SW 1271 (cell line): Measurements from ENCODE around the gene USP8.

Experiments
- DNase-seq, 2 experiments: peaks; one replicate each; lab custom pipeline; 2025; lab: John Stamatoyannopoulos, UW

Gene USP8

DNA sequence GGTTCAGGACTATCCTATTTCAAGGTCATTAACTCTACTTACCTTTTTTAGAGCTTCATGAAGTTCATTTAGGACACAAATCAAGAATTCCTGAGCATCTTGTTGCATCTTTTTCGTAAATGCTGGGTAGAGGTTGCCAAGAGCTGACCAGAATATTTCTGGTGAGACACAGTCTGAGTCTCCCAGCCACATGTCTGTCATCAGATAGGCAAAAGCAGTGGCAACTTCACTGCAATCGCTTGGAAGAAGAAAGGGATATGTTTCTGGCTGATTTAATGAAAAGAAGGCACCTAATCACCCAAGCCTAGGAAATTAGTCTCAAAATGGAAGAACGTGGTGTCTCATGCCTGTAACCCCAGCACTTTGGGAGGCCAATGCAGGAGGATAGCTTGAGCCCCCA, 119.4 kb downstream of the USP8 start:
- DNase-seq = no peak

DNA sequence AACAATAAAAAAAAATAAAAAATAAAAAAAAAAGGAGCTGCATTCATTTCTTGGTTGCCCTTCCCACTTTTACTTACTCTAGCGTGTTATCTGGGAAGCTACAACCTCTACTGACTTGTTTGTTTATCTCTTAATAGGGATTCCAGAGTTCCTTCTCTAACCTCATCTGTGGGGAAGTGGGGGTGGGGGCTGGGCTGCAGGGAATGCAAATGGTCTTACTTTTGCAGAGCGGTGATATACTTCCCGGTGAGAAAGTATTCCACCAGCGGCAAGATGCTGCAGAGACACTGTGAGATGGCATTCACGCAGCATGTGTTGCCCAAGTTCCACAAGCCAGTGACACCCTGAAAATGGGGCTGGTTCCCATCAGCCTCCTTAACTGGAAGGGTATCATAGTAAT, 120.2 kb downstream of the USP8 start:
- DNase-seq = no peak

DNA sequence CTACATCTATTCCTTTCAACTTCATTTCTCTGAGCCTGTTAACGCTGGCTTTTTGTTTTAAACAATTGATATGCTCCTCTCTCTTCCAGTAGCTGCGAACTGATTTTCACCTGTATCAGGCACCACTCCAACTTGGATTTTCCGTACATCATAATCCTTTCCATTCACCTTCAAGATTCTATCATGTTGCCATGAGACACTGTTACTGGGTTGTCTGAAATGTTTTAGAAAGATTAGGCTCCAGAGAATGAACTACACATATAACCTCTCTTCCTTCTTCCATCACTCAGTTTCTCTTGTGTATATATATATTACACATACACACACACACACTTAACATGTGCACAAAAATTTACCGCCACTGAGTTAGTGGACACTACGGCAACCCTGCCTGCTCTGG, 122.4 kb downstream of the USP8 start, which contains the start of gene USP50:
TSS of gene USP50 (minus strand) at position 101 of the 400 bp plus-strand sequence. CDS start 141 bp downstream, outside the sequence.
- DNase-seq = no peak

DNA sequence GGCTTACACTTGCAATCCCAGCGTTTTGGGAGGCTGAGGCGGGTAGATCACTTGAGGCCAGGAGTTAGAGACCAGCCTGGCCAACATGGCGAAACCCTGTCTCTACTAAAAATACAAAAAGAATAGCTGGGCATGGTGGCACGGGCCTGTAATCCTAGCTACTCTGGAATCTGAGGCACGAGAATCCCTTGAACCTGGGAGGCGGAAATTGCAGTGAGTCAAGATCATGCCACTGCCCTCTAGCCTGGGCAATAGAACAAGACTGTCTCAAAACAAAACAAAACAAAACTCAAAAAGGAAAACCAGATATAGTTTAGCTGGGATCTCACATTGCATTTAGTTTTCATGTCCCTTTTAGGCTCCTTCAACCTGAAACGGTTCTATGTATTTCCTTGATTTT, 125.1 kb downstream of the USP8 start:
- no peak for DNase-seq

DNA sequence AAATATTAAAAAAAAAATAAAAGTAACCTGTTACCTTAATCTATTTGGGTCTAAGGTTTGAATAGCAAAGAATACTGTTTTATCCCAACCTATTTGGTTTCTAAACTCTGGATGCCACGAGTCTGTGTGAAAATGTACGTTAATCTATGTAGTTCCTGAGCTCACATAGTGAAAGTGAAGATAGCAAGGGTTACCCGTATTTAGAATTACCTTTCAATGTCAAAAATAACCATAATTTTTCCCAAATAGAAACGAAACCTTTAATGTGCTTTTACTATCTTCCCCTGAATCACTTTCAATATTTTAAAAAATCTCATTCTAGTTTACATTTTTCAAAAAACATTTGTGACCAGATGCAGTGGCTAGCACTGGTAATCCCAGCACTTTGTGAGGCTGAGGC, 128.0 kb downstream of the USP8 start:
- no peak for DNase-seq

DNA sequence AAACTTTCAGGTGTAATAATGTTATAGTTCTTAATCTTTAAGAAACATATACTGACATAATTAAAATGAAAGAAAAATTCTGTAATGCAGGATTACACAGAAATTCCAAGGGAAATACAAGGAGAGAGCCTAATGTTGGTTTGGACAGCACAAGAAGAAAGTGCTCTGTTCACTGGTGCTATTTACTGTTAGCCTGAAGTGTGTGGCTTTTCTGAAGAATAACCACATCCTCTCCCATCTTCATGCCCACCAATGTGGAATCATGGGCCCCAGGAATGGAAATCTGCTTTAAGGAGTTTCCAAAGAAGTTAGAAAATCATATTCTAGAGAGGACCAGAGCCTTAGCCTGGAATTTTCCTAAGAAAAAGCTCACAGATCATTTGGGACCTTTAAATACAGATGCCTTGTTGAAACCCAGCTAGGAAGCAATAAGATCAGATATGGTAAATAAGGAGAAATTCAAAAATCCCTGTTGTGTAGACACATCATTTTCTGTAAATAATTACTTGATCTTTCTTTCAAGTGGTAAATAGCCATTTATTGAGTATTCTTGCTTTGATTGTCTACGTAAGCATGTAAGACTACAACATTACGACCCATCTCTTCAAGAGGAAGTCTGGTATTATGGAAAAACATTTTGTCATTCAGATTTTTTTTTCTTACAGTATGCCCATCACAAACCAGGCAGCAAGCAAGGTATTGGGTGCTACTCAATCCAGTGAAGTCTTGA, 132.6 kb downstream of the USP8 start:
- DNase-seq = no peak

DNA sequence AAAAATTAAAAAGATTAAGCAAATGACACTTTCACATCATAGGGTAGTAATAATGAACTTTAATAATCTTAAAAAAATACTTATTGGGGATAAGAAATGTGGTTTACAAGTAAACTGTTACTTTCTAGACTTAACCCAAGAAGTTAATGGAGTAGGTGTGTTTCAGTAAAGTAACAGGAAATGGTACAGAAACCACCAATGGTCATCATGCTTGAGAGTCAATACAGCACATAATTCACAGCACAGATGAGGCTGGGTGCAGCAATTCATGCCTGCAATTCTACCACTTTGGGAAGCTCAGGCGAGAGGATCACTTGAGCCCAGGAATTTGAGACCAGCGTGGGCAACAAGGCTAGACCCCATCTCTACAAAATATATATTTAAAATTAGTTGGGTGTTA, 133.8 kb downstream of the USP8 start:
- DNase-seq = no peak

DNA sequence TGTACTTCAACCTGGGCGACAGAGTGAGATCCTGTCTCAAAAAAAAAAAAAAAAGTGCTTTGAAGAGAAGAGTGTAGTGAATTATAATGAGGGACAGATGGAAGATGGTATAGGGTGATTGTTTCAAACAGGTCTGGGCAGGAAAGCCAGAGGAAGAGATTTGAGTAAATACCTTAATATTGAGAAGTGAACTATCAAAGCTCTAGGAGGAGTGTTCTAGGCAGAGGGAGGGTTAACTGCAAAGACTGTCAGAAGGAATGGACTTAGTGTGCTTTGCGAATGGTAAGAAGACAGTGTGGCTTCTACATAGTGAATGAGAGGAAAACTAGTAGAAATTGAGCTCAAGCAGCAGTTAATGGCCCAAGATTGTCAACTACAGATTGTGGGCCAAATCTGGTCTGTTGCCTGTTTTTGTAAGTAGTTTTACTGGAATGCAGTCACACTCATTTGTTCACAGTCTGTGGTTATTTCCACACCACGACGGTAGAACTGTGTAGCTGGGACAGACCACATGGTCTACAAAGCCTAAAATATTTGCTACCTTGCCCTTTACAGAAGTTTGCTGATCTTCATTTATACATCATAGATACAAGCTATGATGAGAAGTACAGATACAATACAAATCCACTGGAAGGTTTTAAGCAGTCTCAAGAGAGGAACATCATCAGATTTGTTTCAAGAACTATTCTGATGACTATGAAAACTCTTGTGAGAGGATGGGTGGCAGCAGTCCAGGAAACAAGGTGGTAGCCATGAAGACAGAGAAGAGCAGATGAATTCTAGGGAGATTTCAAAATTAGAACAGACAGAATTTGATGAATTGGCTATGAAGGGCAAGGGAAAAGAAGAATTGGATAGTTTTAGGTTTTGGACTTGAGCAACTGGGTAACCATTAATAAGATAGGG, 138.8 kb downstream of the USP8 start:
- no peak for DNase-seq

DNA sequence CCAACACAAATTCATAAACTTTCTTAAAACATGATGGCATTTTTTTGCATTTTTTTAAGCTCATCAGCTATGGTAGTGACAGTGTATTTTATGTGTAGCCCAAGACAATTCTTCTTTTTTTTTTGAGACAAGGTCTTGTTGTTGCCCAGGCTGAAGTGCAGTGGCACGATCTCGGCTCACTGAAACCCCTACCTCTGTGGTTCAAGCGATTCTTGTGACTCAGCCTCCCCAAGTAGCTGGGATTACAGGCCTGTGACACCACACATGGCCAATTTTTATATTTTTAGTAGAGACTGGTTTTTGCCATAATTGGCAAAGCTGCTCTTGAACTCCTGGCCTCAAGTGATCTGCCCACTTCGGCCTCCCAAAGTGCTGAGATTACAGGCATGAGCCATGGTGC, 139.6 kb downstream of the USP8 start:
- no peak for DNase-seq
